ENCODE results near the gene POSTN.
A peak's percentile ranks its signal among the peaks of the same experiment; 100 is the strongest.

The POSTN gene, protein sequence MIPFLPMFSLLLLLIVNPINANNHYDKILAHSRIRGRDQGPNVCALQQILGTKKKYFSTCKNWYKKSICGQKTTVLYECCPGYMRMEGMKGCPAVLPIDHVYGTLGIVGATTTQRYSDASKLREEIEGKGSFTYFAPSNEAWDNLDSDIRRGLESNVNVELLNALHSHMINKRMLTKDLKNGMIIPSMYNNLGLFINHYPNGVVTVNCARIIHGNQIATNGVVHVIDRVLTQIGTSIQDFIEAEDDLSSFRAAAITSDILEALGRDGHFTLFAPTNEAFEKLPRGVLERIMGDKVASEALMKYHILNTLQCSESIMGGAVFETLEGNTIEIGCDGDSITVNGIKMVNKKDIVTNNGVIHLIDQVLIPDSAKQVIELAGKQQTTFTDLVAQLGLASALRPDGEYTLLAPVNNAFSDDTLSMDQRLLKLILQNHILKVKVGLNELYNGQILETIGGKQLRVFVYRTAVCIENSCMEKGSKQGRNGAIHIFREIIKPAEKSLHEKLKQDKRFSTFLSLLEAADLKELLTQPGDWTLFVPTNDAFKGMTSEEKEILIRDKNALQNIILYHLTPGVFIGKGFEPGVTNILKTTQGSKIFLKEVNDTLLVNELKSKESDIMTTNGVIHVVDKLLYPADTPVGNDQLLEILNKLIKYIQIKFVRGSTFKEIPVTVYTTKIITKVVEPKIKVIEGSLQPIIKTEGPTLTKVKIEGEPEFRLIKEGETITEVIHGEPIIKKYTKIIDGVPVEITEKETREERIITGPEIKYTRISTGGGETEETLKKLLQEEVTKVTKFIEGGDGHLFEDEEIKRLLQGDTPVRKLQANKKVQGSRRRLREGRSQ

DNA sequence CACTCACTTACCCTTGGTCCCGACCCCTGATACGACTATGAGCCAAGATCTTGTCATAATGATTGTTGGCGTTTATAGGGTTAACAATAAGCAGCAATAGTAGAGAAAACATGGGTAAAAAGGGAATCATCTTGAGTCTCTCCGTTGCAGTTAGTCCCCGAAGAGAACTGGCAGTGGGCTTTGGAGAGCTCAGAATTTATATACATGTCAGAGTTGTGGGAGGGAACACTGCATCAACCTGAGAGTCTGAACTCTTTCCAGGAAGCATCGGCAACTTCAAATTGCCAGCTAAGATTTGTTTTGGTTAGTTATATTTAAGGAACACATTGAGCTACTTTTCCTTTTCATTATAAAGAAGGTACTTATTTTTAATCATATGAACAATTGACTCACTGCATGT, at the start of gene POSTN:
TSS of gene POSTN (minus strand) at position 172 of the 400 bp plus-strand sequence. CDS start at position 130, 42 bp downstream.
- DNase-seq (ENCODE audit: low spot score) = no peak

DNA sequence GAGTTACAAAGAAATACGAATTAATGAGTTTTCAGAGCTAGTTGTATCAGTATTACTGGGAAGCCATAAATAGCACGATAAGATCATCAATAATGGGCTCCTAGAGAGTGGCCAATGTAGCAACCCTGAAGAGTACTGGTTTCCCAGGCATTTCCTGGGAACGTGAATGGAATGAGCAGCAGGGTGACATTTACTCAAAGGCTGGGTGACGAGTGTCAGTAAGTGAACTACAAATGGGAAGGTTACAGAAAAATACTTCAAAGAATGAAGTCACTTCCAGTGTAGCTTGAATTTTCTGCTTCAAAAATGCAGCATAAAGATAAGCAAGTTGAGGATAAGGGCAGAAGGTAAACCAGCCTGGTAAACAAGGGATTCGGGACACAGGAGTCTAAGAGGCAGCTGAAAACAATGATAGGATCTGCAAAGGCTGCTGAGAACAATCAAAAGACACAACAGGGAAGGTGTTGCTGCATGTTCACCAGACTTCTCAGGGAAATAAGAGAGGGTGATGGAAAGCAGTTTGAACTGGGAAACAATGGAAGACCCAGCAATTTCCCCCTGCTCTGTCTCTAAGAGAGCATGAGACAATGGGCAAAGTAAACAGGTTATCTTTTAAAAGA, 48.6 kb upstream of the POSTN start:
- DNase-seq (ENCODE audit: low spot score) = no peak

DNA sequence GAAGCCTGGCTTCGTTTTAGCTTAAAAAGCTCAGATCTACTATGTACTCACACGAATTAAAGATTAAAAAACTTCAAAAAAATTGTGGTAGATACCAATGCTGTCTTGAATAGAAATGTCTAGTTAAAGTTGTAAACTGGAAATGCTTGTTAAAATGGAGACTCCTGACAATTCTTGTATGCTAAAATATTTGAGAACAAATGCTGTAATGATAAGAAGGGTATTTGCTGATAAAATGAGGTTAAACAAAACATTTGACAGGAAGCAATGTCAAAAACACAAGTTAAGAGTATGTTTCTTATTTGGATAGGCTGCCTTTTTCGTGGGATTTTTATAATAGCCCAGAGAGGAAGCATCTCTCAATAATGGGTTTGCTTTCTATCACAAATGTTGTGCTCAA, 48.0 kb upstream of the POSTN start:
- no peak for DNase-seq (ENCODE audit: low spot score)

DNA sequence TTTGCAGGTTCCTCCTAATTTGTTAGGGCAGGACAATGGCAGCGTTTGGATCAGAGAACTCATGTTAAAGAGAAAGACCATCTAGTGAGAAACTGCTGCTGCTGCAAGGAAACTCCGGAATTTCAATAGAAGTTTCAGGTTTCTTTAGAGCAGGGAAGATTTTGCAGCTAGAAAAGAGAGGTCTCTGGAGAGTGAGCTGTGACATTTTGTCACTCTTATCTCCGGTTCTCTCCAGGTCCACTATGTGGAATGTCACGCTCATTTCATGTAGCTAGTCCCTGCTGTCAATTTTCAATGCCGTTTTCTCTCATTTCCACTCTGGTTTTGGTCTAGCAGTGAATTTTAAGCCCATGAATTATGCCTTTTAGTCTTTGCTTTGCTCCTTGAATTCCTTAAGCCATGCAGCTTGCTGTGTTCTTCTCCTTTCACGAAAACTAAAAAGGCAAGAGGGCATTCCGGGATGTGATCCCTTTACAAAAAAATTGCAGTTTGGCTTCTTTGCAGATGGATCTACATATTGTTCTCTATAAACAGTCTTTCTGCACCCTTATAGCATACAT, 46.7 kb upstream of the POSTN start:
- DNase-seq (ENCODE audit: low spot score) = no peak

DNA sequence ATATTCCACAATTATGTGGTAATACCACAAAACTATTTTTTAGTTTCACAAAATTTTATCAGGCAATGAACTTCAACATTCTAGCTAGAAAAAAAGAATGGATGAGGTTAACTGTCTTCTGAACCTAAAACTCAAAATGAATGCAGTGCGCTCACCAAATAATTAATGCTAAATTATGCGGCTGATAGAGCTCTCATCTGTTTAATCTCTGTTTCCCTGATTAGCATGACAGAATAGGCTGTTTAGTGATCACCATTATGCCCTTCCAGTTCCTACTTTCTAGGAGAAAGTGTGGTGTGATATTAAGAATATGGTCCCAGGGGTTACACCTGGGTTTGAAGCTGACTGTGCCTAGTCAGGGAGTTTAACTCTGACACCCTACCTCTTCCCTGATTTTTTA, 42.8 kb upstream of the POSTN start:
- DNase-seq (ENCODE audit: low spot score) = no peak

DNA sequence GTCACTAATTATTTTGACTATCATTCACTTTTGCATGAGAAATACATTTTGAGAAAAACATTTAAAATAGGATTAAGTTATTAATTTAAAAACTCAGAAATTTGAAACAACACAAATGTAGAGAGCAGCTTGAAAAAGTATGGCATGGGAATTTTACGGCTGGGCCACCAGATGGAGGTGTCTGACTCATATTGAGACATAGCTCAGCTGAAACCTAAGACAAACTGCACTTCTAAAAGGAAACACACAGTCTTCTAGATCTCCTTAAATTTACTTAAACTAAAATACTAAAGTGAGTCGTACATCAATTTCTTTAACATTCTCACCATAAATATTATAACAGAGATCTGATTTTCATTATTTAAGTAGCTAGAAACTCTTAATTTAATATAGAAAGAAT, 41.9 kb upstream of the POSTN start:
- peak; percentile 73 for DNase-seq (ENCODE audit: low spot score)

DNA sequence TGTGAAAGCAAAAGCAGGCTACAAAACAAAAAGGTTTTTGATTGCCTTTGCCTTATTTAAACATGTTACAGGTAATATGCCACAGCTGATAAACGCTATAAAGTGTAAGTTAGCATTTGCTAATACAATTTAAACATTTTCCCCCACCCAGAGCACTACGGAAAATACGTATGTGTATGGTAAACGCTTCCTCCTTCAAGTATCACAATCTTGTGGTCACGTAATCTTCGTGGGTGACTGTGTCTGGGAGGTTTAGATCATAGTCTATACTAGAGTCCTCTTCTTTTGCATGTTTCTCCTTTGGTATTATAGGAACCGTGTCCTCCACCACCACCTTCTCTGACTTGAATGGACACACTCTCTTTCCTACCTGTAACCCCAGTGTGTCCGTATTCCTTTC, 38.1 kb upstream of the POSTN start:
- no peak for DNase-seq (ENCODE audit: low spot score)

DNA sequence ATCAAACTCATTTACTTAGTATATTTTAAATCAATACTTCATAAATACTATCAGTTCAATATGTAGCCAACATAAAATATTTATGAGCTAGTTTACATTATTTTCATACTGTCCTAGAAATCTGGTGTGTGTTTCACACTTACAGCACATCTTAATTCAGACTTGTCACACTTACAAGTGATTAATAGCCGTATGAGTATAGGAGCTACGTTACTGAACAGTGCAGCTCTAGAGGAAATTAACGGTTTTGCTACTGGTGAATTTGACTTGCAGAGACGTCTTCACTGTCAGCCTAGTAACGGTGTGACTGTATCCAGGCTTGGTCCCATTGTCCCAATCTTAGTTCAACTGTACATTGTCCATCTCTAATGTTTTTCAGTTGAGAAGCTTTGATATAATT, 33.7 kb upstream of the POSTN start:
- DNase-seq (ENCODE audit: low spot score) = no peak

DNA sequence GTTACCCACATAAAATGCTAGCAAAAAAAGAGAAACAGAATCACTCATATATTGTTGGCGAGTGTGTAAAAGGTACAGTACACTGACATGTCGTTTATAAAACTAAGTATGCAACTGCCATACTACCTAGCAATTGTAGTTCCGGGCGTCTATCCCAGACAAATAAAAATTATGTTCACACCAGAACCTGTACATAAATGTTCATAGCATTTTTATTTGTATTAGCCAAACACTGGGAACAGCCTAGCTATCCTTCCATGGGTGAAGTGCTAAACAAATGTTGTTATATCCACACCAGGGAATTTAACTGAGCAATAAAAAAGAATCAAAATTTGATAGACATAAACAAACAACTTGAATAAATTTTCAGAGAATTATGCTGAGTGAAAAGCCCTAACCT, 28.9 kb upstream of the POSTN start:
- no peak for DNase-seq (ENCODE audit: low spot score)

DNA sequence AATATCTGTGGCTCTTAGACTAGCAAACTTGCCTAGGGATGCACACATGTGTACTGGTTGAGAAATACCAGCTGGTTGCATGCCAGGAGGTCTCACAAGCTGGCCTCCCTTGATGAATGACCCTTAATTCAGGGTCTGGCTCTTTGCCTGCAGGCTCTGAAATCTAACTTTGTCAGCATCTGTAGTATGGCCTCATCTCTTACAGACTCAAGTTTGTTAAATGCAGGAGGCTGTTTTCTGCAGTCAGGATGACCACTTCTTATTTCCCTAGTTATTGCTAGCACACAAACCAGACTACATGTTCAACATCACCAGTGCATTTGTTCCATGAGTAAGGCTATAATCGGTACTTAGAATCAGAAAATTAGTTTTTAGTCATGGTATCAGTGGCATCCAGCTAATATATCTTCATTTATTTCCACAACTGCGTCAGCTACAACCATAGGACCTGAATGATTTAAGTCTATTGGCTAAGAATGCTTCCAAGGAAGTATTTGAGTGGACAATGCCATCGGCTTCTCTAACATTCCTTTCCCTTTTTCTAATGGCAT, 23.3 kb upstream of the POSTN start:
- no peak for DNase-seq (ENCODE audit: low spot score)

DNA sequence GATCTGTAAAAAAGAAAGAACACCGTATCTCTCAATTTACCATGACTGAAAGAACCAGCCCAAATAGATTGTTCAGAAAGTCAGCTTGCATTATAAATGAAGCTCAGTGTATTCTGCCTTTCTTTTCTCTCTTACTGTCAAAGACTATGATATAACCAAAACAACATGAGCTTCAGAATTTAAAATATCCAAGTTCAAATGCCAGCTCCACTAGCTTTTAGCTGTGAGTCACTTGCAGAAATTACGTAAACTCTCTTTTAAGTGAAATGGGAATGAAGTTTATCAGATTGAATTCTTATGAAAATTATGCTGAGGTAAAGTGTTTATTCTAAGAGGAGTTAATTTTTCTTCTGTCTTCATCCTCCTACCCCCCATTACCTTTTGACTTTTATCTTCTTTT, 20.0 kb upstream of the POSTN start:
- DNase-seq (ENCODE audit: low spot score) = peak; percentile 41

DNA sequence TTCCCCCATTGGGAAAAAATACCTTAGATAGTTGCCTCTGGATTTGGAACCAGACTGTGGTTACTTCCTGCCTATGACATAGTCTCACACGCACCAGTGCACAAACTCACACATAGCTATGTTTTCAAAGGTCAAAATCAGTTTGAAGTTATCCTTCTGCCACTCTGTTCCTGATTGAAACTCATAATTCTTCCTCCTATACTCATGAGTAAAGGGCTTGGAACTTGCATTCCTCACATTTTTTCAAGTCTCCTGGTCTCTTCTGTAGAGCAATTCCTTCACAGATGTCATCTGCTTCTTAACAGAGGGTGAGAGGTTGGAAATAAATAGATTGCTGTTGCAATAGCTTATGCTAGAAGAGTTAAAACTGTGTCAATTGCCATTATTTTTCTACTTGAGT, 18.6 kb upstream of the POSTN start:
- DNase-seq (ENCODE audit: low spot score) = peak; percentile 98

DNA sequence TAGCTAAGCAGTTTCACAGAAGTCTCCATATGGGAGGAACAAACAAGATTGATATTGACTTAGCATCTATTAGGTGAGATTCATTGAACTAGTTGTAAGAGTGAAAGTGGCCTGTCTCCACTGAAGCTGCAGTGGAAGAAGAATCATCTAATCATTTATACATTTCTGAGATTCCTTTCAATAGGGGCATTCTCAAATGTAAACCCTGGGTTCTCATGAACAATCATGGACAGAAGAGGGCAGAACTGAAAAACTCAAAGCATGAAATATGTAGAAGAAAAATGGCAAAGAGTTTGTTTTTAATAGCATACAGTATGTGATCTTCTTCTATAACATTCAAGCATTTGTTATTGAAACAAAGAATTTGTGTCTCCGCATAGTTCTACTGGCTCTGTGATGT, 17.6 kb upstream of the POSTN start:
- peak; percentile 44 for DNase-seq (ENCODE audit: low spot score)

DNA sequence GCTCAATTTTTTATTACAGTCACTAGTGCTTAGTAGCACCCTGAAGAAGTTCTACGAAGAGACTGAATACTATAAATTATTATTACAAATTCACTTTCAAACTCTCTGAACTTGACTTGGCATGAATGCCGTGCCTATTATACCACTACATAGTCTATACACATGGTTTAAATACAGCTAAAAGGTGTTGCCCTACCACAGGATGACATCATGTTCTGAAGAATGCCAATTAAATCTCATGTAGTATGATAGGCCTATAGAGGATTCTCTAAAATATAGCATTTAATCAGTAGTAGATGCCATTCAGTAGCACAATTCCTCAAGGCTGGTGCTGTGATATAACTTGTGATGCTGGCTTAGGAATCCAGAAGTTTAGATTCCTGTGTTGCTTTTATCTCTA, 16.7 kb upstream of the POSTN start:
- peak; percentile 25 for DNase-seq (ENCODE audit: low spot score)

DNA sequence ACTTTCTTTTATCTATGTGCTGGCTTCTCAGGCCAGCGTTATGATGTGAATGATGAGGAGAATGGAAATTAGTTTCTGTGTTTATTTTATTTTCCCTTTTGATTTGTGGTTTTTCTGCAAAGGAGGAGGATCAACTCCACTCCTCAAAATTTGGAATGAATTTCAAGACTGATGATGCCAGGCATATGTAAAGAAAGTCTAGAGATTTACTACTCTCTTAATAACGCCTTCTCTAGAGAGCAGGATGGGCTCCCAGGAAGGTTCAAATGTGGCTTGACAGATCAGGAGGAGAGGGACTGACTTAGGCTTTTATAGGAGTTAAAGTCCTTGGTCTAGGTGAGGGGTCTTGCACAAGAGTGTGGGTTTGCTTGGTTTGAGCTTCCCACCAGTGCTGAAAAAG, 15.1 kb upstream of the POSTN start:
- no peak for DNase-seq (ENCODE audit: low spot score)

DNA sequence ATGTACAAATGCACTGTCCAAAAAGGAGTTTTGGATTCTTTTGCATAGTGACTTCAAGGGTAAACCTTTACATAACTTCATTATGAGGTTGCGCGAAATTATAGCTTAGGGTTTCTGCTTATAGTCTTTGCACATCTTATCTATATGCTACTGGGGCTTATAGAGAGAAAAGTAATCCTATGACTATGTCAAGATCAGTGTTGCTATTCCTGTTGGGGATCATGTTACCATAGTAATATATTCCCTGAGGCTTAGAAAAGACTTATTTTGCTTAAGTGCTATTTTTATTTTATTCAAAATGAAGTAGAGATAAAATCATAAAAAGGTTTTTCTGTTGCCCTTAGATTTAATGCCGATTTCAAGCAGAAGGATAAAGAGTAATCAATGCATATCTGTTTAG, 14.7 kb upstream of the POSTN start:
- DNase-seq (ENCODE audit: low spot score) = no peak

DNA sequence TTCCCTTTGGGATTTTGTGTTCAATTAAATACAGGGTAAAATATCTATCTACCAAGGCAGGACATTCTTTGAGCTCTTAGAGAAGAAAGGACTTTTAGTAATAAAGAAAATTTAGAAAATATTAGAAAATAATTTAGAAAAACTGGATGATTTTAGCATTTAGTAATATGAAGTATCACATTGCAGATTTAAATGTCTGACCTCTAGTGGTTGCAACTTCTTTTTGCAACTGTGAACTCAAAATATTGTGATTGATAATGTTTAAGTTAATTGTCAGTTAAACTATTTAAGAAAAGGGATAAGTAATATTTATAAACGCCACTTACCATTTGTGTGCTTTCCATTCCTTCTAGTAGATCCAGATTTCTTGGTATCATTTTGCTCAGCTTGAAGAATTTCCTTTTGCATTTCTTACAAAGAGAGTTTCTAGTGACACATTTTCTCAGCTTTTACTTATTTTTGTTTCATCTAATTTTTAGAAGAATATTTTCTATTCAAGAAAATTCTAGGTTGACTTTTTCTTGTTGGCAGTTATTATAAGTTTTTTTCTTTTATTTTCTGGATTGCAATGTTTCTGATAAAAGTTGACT, 10.3 kb upstream of the POSTN start:
- no peak for DNase-seq (ENCODE audit: low spot score)

DNA sequence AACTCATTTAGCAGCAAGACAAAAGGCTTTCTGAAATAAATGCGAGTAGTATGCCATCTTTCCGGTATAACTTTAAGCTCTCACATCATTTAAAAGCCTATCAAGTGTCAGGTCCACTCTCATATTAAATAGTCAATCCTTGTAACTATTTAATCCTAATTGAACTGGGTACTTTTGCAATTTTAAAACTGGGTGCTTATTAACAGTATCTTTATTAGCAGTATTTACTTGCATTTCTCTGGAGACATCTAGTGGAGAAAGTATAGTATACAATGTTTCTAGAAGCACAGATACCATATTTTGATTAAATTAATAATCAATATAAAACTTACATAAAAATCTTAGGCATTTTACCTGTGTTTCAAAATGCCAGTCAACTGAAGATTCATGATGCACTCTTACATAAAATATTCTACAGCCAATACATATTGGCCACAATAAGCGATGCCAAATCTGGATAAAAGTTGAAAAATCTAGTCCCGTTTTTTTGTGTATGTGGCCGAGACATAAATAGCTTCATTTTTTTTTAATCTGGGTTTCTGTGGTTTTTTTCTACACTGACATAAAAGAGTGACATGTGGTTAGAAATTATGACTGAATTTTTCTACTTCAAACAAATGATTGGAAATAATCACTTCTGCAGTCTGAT, 4.3 kb upstream of the POSTN start:
- DNase-seq (ENCODE audit: low spot score) = peak; percentile 20

DNA sequence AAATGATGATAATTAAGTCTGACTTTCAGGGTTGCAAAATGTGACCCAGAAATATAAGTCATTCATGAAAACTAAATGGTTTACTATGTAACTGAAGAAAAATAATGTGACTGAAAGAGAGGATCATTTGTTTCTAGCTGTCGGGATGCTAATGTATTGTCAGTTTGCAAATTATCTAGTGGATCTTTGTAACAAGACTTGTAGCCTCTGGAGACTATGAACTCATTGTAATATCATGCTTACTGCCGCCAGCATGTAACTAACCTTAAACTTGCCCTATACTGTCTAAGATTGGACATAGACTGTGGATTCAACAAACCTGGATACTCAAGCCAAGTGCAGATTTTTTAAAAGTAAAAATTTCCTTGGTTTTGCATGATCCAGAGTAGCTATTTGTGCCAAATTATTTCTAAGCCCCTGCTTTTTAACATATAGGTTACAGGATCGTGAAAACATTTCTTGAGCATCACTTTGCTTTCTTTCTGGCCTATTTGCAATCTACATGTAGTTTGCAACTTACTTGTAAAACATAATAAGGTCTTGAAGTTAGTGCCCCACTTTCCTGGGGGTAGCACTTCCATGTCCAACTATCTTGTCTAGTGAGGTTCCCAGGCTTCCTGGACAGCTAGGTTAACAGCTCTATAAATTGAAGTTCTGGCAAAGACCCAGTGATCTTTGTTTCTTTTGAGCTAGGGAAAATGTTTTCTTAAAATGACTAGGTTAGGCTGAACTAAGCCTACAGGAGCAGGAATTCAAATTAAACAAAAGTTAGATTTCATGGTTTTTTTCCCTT, 3.3 kb upstream of the POSTN start:
- DNase-seq (ENCODE audit: low spot score) = no peak

DNA sequence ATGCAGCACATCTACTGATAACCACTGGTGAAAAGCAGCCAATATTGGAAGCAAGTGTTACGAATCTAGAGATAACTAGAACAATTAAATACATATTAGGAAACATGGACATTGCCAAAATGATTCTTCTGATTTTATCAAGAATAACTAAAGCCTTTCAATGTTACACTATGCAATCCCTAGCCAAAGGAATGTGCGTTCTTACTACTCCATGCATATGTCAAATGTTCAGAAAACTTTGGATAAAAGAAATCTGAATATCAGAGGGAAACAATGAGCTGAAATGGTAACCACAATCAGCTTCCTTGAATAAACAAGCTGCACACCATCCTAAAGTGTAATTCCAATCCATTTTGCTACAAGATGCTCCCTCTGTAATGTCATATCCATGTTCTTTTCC, 951 bp upstream of the POSTN start:
- no peak for DNase-seq (ENCODE audit: low spot score)

All from kidney tubule cell (primary cell).